ENCODE measurements around the gene SAMD13.

The SAMD13 gene

DNA sequence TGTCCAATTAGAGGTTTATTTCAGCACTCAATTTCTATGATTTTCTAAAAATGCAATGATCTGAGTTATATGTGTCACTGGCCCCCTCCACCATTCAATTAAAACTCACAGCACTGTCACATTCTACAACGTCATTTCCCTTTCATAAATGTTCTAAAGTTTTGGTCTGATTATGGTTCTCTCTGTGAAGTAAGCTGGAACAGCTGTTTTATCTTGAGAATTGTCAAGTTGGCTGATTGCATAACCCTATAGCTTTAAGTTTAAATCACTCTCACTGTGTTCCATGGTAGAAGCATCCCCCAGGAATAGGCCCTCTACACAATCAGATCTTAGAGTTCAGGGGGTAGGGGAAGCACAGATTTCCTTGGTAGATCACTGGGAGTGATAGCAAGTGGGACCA lies 55.4 kb downstream of the SAMD13 start:
- Histone ChIP-seq H3K36me3 (no peaks in the 10 kb centered on the region), H3K9me3 (no peaks in the 10 kb centered on the region), H3K4me3 (ENCODE audit: low read depth in 1 of 2, low read length in 1 of 2) (no peak overlapping the region), H3K27ac (no peak overlapping the region), H3K4me1 (ENCODE audit: control insufficient read depth in 1 of 2, insufficient read depth in 1 of 2, low read depth in 1 of 2, low read length in 1 of 2) (no peaks in the 10 kb centered on the region), H3K27me3 (no peaks in the 10 kb centered on the region)
- no peak for TF ChIP-seq CTCF (IDR thresholded peaks at IDR 0.05)

GRCh38 chr1:84358695-84359094 lies 57.2 kb downstream of the SAMD13 start:
- Histone ChIP-seq H3K4me1 (ENCODE audit: control insufficient read depth in 1 of 2, insufficient read depth in 1 of 2, low read depth in 1 of 2, low read length in 1 of 2) (no peaks in the 10 kb centered on the region), H3K36me3 (no peaks in the 10 kb centered on the region)
- no peak for TF ChIP-seq CTCF (IDR thresholded peaks at IDR 0.05)

GRCh38 chr1:84360316-84360715 lies 58.8 kb downstream of the SAMD13 start:
- H3K36me3 ChIP-seq = no peaks in the 10 kb centered on the region
- no peak for TF ChIP-seq CTCF (IDR thresholded peaks at IDR 0.05)
- no peak overlapping the region for H3K4me3 ChIP-seq (ENCODE audit: low read depth in 1 of 2, low read length in 1 of 2)
- no peaks in the 10 kb centered on the region for H3K9me3 ChIP-seq
- H3K4me1 ChIP-seq (ENCODE audit: control insufficient read depth in 1 of 2, insufficient read depth in 1 of 2, low read depth in 1 of 2, low read length in 1 of 2) = no peaks in the 10 kb centered on the region
- H3K27ac ChIP-seq = no peak overlapping the region
- no peaks in the 10 kb centered on the region for H3K27me3 ChIP-seq

More at GRCh38 chr1:84358695-84359094, 57.2 kb downstream of the SAMD13 start:
- no peaks in the 10 kb centered on the region for H3K9me3 ChIP-seq
- H3K27ac ChIP-seq = no peak overlapping the region
- H3K27me3 ChIP-seq = no peaks in the 10 kb centered on the region
- no peak overlapping the region for H3K4me3 ChIP-seq (ENCODE audit: low read depth in 1 of 2, low read length in 1 of 2)

DNA sequence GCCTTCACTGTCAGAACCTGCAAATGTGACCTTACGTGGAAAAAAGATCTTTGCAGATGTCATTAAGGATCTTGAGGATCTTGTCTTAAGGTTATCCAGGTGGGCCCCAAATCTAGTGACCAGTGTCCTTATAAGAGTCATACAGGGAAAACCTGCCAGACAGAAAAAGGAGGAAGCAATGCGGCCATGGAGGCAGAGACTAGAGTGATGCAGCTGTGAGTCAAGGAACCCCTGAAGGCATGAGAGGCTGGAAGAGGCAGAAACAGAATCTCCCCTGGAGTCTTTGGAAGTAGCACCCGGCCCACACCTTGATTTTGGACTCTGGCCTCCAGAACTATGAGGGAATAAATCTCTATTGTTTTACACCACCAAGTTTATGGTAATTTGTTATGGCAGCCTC lies 60.3 kb downstream of the SAMD13 start:
- H3K36me3 ChIP-seq = no peaks in the 10 kb centered on the region
- H3K4me1 ChIP-seq (ENCODE audit: control insufficient read depth in 1 of 2, insufficient read depth in 1 of 2, low read depth in 1 of 2, low read length in 1 of 2) = no peaks in the 10 kb centered on the region
- no peak for TF ChIP-seq CTCF (IDR thresholded peaks at IDR 0.05)
- H3K4me3 ChIP-seq (ENCODE audit: low read depth in 1 of 2, low read length in 1 of 2) = no peak overlapping the region
- H3K27me3 ChIP-seq = no peaks in the 10 kb centered on the region
- no peaks in the 10 kb centered on the region for H3K9me3 ChIP-seq
- no peak overlapping the region for H3K27ac ChIP-seq

- H3K27ac ChIP-seq = no peak overlapping the region
- H3K36me3 ChIP-seq = no peaks in the 10 kb centered on the region
- no peaks in the 10 kb centered on the region for H3K9me3 ChIP-seq
- no peaks in the 10 kb centered on the region for H3K4me1 ChIP-seq (ENCODE audit: control insufficient read depth in 1 of 2, insufficient read depth in 1 of 2, low read depth in 1 of 2, low read length in 1 of 2)
- H3K27me3 ChIP-seq = no peaks in the 10 kb centered on the region
- H3K4me3 ChIP-seq (ENCODE audit: low read depth in 1 of 2, low read length in 1 of 2) = no peak overlapping the region
- TF ChIP-seq CTCF (IDR thresholded peaks at IDR 0.05) = no peak
Observed at GRCh38 chr1:84363019-84363418, 61.5 kb downstream of the SAMD13 start.

GRCh38 chr1:84363622-84364021 lies 62.1 kb downstream of the SAMD13 start:
- Histone ChIP-seq H3K36me3 (no peaks in the 10 kb centered on the region), H3K4me1 (ENCODE audit: control insufficient read depth in 1 of 2, insufficient read depth in 1 of 2, low read depth in 1 of 2, low read length in 1 of 2) (no peaks in the 10 kb centered on the region), H3K4me3 (ENCODE audit: low read depth in 1 of 2, low read length in 1 of 2) (no peak overlapping the region), H3K27ac (no peak overlapping the region), H3K9me3 (no peaks in the 10 kb centered on the region), H3K27me3 (no peaks in the 10 kb centered on the region)
- no peak for TF ChIP-seq CTCF (IDR thresholded peaks at IDR 0.05)
